A549 (cell line): ENCODE results near the gene DNM3. TPM values are rescaled to one million over a fixed set of nuclear protein-coding genes. Genes with fewer than 3 reads are reported as not detected.

Experiments
- ATAC-seq, 2 experiments: fragments of 200-7000 bp in 1 of 2; fragments of >200 bp in 1 of 2; cut with Nextera tagmentation in 1 of 2; cut with Tn5 transposase in 1 of 2; 3 replicates each; pipeline versions ENCODE4 v1.8.0 to v1.9.1; 2018 to 2020; ENCODE audit warnings: mild to moderate bottlenecking in 1 of 2, moderate library complexity in 1 of 2
- CTCF ChIA-PET: fragments of 300-600 bp; sonication (Branson Sonifier 250); formaldehyde crosslinking; extraction: SDS; loops from one replicate; lab custom pipeline; 2021; ENCODE audit warnings: antibody characterized with exemption, inconsistent platforms; lab: Yijun Ruan, JAX
- POLR2A ChIA-PET: fragments of 350-600 bp; formaldehyde crosslinking; extraction: SDS; loops from one replicate; lab custom pipeline; 2021; ENCODE audit warnings: antibody characterized with exemption, inconsistent platforms; lab: Yijun Ruan, JAX
- DNase-seq, 2 experiments: peaks; one replicate each; pipeline versions ENCODE4 v3.0.0 to v3.0.0-alpha.2; 2011 to 2016; ENCODE audit warnings: low read depth in 1 of 2, low spot score in 1 of 2
- FAIRE-seq: peaks from 2 replicates; lab custom pipeline; 2011; peaks lifted over from hg19 to GRCh38; lab: Jason Lieb, UNC
- H3K27ac ChIP-seq, 2 experiments: fragments of >200 bp; sonication (Bioruptor Twin); formaldehyde crosslinking; 3 replicates each; pipeline ENCODE4 v1.5.1; 2016 to 2017
- H3K4me1 ChIP-seq: fragments of >200 bp; sonication (Bioruptor Twin); formaldehyde crosslinking; 3 replicates; pipeline ENCODE4 v1.6.1; 2016
- H3K4me2 ChIP-seq: fragments of >200 bp; sonication (Bioruptor Twin); formaldehyde crosslinking; 3 replicates; pipeline ENCODE4 v1.6.1; 2016
- H3K4me3 ChIP-seq: fragments of >200 bp; sonication (Bioruptor Twin); formaldehyde crosslinking; 3 replicates; pipeline ENCODE4 v1.5.1; 2016
- H3K9me3 ChIP-seq: fragments of >200 bp; sonication (Bioruptor Twin); formaldehyde crosslinking; 3 replicates; pipeline ENCODE4 v1.6.1; 2016
- CBX2 ChIP-seq: fragments of 200-600 bp; sonication (generic); IDR thresholded peaks from 2 replicates; pipeline ENCODE4 v1.6.1; 2016; ENCODE audit warnings: low read depth, mild to moderate bottlenecking, borderline replicate concordance
- CEBPB ChIP-seq, 2 experiments: fragments of >200 bp in 1 of 2; sonication (Bioruptor Twin) in 1 of 2; formaldehyde crosslinking in 1 of 2; IDR thresholded peaks; 2 replicates each; pipeline ENCODE4 v1.6.1; 2012 to 2016
- FOSB ChIP-seq: fragments of 250-450 bp; sonication (Bioruptor Pico); IDR thresholded peaks from 2 replicates; pipeline ENCODE4 v1.5.0; 2020; ENCODE audit warnings: mild to moderate bottlenecking, moderate library complexity
- FOSL2 ChIP-seq, 2 experiments: fragments of 450-650 bp in 1 of 2; fragments of >200 bp in 1 of 2; sonication (Bioruptor Twin) in 1 of 2; formaldehyde crosslinking; IDR thresholded peaks; 2 replicates each; pipeline versions ENCODE4 v1.5.0 to v1.6.1; 2016 to 2020; ENCODE audit warnings: mild to moderate bottlenecking in 1 of 2, moderate library complexity in 1 of 2
- HOXB5 ChIP-seq: fragments of 250-450 bp; sonication (Bioruptor Pico); IDR thresholded peaks from 2 replicates; pipeline ENCODE4 v1.5.0; 2020; ENCODE audit warnings: mild to moderate bottlenecking, moderate library complexity
- JUN ChIP-seq, 2 experiments: fragments of >200 bp; sonication (Bioruptor Twin); formaldehyde crosslinking; IDR thresholded peaks; 2 replicates in 1 of 2; 3 replicates in 1 of 2; pipeline ENCODE4 v1.6.1; 2016 to 2017
- KDM1A ChIP-seq: fragments of 200-600 bp; sonication (generic); IDR thresholded peaks from 2 replicates; pipeline ENCODE4 v1.6.1; 2016; ENCODE audit warnings: low read depth, mild to moderate bottlenecking
- POLR2A ChIP-seq: IDR thresholded peaks from 2 replicates; pipeline ENCODE4 v1.6.1; 2012; ENCODE audit warnings: mild to moderate bottlenecking, low read length
- RAD21 ChIP-seq, 2 experiments: fragments of >200 bp in 1 of 2; sonication (Bioruptor Twin) in 1 of 2; formaldehyde crosslinking in 1 of 2; IDR thresholded peaks in 1 of 2; conservative IDR thresholded peaks in 1 of 2; 2 replicates in 1 of 2; 3 replicates in 1 of 2; pipeline ENCODE4 v1.6.1; 2012 to 2018; ENCODE audit warnings: inconsistent platforms in 1 of 2
- RFX5 ChIP-seq: fragments of 450-650 bp; IDR thresholded peaks from 2 replicates; pipeline ENCODE4 v1.7.1; 2014; ENCODE audit warnings: antibody characterized with exemption, mild to moderate bottlenecking, moderate library complexity
- RNF2 ChIP-seq: fragments of 200-600 bp; sonication (generic); IDR thresholded peaks from 2 replicates; pipeline ENCODE4 v1.6.1; 2016; ENCODE audit warnings: low read depth, mild to moderate bottlenecking, antibody characterized with exemption, moderate library complexity, borderline replicate concordance
- SMC3 ChIP-seq: fragments of >200 bp; sonication (Bioruptor Twin); formaldehyde crosslinking; IDR thresholded peaks from 3 replicates; pipeline ENCODE4 v1.6.1; 2018; ENCODE audit warnings: inconsistent platforms
- ZFP36 ChIP-seq: fragments of 450-650 bp; IDR thresholded peaks from 2 replicates; pipeline ENCODE4 v1.6.1; 2014; ENCODE audit warnings: borderline replicate concordance; ENCODE audit not compliant: partially characterized antibody
- WGBS: methylation state at CpG from one replicate; pipeline ENCODE4 v1.1.6; 2017; ENCODE audit errors: missing lambda C conversion rate; 5-methylcytosine and 5-hydroxymethylcytosine counted together
- polyA plus RNA-seq, 4 experiments: library from polyadenylated mRNA; depleted of rRNA in 3 of 4; stranded (reverse); fragments of >200 nt; fragmentation: RNase III in 1 of 4; extraction: RNeasy Plus Mini Kit Qiagen cat#74134 plus additional on column Dnase treatment in 1 of 4; gene quantifications; 2 replicates in 3 of 4; 3 replicates in 1 of 4; pipeline ENCODE4 v1.2.3, GENCODE V29; 2011 to 2017
- TF ChIP-seq, protein P1 (sequence below): fragments of >200 bp; sonication (Bioruptor Twin); formaldehyde crosslinking; IDR thresholded peaks from 3 replicates; pipeline ENCODE4 v1.6.1; 2016
- TF ChIP-seq, protein P2 (sequence below): fragments of >200 bp; sonication (Bioruptor Twin); formaldehyde crosslinking; IDR thresholded peaks from 3 replicates; pipeline ENCODE4 v1.5.1; 2016
- TF ChIP-seq, protein P3 (sequence below): IDR thresholded peaks from 2 replicates; pipeline ENCODE4 v1.6.1; 2012

The DNM3 gene
- polyA plus RNA-seq, 2 of the 4 experiments (the other 2 are of a cell fraction): 0.57 to 1.5 TPM

DNA sequence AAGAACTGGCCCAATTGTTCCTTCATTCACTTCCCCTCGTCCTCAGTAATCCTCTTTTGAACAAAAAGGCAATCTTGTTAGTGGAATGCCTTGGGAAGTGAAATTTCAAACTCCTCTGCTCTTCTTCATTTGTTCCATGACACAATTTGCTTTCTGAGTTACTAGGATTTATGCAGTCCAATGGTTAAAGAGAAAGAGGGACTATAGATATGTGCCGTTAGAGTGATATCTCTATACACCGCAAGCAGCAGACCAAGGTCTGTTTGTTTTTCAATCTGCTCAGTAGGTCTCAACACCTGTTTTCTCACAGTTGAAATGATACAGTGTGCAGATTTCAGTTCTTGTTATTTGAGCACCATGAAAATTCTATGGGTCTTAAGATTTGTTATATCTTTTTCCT, 244.0 kb downstream of the DNM3 start (continued):
- no peak for TF ChIP-seq CBX2

DNA sequence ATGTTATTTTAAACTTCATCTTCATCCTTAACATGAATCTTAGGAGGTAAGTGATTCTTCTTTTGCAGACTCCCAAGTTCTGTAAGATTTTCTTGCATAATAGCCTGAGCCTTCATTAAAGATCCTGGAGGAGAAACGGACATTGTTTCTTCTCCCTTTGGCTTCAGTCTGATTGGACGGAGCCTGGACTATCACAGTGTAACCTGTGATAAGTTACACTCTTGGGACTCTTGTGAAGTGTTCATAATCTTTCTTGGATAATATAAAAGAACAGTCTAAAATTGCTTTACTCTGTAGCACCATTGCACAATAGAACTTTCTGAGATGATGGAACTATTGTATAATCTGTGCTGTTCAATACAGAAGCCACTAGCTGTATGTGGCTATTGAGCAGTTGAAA, 244.8 kb downstream of the DNM3 start:
- DNase-seq (no peak), ATAC-seq (no peak), FAIRE-seq (no peak)
- CTCF ChIA-PET: interaction anchor here (1.0 to 1.4 kb wide), 2 partner anchors 15 to 236 kb away, joined by 3 read pairs; no protein-coding TSS in a partner anchor
- Histone ChIP-seq H3K27ac (no peak overlapping the region), H3K4me3 (no peak overlapping the region), H3K4me1 (peaks cover 6% of the 10 kb centered on the region; the same call in 1 of the 3 replicates), H3K9me3 (no peaks in the 10 kb centered on the region), H3K4me2 (no peak overlapping the region)
- WGBS: 88% methylated on average over 2 of the region's 2 CpGs
- TF ChIP-seq FOSL2 (IDR thresholded peaks at IDR 0.05) (no peak), FOSL2 (CRISPR knock-in tag; IDR thresholded peaks at IDR 0.05) (no peak), KDM1A (no peak), JUN (IDR thresholded peaks at IDR 0.05) (no peak), RFX5 (no peak), HOXB5 (CRISPR knock-in tag) (no peak), POLR2A (no peak)
- TF ChIP-seq, protein P1, sequence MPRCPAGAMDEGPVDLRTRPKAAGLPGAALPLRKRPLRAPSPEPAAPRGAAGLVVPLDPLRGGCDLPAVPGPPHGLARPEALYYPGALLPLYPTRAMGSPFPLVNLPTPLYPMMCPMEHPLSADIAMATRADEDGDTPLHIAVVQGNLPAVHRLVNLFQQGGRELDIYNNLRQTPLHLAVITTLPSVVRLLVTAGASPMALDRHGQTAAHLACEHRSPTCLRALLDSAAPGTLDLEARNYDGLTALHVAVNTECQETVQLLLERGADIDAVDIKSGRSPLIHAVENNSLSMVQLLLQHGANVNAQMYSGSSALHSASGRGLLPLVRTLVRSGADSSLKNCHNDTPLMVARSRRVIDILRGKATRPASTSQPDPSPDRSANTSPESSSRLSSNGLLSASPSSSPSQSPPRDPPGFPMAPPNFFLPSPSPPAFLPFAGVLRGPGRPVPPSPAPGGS: no peak
- POLR2A ChIA-PET: no interaction called here

DNA sequence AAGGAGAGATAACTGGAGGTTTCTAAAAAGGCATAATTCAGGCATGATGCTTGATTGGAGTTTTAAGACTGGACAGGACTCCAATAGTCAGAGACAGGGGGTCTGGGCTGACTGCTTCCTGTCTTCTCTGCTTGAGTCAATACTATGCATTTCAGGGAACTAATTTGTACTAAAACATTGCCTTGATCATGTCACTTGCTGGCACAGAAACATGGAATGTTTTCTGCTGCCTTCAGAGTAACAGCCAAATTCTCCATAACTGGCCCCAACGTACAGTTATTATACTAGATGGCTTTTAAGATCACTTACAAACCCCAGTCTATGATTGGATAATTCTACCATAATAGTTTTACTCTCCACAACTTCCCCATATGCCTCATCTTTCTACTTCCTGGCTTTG, 247.0 kb downstream of the DNM3 start:
- TF ChIP-seq RNF2: no peak
- TF ChIP-seq CEBPB (IDR thresholded peaks at IDR 0.05): no peak
- TF ChIP-seq ZFP36: no peak
- no peak for TF ChIP-seq FOSL2 (IDR thresholded peaks at IDR 0.05)
- TF ChIP-seq FOSL2 (CRISPR knock-in tag; IDR thresholded peaks at IDR 0.05): no peak
- TF ChIP-seq FOSB (CRISPR knock-in tag): no peak
- TF ChIP-seq, protein P1: no peak
- WGBS: 42% methylated on average over 1 of the region's 1 CpG
- DNase-seq: no peak
- Histone ChIP-seq H3K4me1 (peaks cover 2% of the 10 kb centered on the region; the same call in 1 of the 3 replicates), H3K27ac (no peak overlapping the region), H3K4me2 (no peak overlapping the region), H3K4me3 (no peak overlapping the region), H3K9me3 (no peaks in the 10 kb centered on the region)
- ChIA-PET CTCF (no interaction called here), POLR2A (no interaction called here)
- no peak for ATAC-seq
- no peak for FAIRE-seq

DNA sequence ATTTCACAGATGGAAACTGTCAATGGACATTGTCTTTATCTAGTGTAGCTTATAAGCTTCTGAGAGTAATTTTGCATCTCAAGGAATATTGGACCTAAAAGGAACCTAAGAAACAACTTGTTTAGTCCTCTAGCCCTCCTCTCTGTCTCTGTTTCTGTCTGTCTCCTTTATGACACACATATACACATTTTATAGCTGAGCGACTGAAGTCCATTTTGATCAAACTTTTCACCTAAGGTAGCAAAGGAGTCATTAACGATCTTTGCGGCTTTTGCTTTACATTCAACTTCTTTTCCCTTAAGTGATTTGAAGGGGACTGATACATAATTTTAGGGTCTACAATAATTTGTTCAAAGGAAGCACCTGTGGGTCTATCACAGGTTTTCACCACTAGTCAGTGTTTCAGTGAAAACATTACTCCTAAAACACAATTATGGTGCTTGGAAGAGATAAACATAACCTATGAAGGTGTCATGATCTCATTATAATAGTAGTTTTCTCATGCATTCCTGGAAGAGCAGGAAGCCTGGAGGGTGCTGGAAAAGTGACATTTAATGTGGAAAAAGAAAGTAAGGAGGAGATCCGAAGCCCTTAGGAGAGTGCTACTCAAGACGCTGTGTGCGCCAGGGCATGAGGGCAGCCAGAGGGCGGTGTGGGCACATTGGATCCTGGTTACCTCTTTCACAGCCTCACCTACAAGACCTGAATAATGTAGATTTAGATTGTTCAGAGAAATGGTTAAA, 248.6 kb downstream of the DNM3 start:
- WGBS: 51% methylated on average over 7 of the region's 7 CpGs
- FAIRE-seq: no peak
- H3K4me1 ChIP-seq: no peaks in the 10 kb centered on the region
- ChIA-PET CTCF (interaction anchor here (0.7 to 2.7 kb wide), 30 partner anchors 9 to 354 kb away, joined by 3 to 27 read pairs (median 4); partner anchors contain the start of gene PIGC), POLR2A (no interaction called here)
- TF ChIP-seq SMC3: peak; percentile 96
- TF ChIP-seq, protein P2, sequence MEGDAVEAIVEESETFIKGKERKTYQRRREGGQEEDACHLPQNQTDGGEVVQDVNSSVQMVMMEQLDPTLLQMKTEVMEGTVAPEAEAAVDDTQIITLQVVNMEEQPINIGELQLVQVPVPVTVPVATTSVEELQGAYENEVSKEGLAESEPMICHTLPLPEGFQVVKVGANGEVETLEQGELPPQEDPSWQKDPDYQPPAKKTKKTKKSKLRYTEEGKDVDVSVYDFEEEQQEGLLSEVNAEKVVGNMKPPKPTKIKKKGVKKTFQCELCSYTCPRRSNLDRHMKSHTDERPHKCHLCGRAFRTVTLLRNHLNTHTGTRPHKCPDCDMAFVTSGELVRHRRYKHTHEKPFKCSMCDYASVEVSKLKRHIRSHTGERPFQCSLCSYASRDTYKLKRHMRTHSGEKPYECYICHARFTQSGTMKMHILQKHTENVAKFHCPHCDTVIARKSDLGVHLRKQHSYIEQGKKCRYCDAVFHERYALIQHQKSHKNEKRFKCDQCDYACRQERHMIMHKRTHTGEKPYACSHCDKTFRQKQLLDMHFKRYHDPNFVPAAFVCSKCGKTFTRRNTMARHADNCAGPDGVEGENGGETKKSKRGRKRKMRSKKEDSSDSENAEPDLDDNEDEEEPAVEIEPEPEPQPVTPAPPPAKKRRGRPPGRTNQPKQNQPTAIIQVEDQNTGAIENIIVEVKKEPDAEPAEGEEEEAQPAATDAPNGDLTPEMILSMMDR: peak; percentile 79
- TF ChIP-seq, protein P3, sequence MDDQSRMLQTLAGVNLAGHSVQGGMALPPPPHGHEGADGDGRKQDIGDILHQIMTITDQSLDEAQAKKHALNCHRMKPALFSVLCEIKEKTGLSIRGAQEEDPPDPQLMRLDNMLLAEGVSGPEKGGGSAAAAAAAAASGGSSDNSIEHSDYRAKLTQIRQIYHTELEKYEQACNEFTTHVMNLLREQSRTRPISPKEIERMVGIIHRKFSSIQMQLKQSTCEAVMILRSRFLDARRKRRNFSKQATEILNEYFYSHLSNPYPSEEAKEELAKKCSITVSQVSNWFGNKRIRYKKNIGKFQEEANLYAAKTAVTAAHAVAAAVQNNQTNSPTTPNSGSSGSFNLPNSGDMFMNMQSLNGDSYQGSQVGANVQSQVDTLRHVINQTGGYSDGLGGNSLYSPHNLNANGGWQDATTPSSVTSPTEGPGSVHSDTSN: no peak
- peak; percentile 93 to 95 for TF ChIP-seq RAD21 (conservative IDR thresholded peaks at IDR 0.05 in 1 of 2, IDR thresholded peaks at IDR 0.05 in 1 of 2)
- ATAC-seq: peak; percentile 94 to 99
- no peak overlapping the region for H3K4me3 ChIP-seq
- H3K9me3 ChIP-seq: no peaks in the 10 kb centered on the region
- peak overlapping the region; percentile 31; the same call in 2 of the 3 replicates for H3K4me2 ChIP-seq
- peak; percentile 23 to 82 for DNase-seq
- H3K27ac ChIP-seq: peak overlapping the region in 1 of 2 experiments; percentile 34; a peak in 3 of 6 replicates
